NCI-H187 (cell line): ENCODE results near the gene CTSE.

ENCODE experiments used
- DNase-seq, 2 experiments: peaks; one replicate each; lab custom pipeline; 2025; lab: John Stamatoyannopoulos, UW

The CTSE gene

DNA sequence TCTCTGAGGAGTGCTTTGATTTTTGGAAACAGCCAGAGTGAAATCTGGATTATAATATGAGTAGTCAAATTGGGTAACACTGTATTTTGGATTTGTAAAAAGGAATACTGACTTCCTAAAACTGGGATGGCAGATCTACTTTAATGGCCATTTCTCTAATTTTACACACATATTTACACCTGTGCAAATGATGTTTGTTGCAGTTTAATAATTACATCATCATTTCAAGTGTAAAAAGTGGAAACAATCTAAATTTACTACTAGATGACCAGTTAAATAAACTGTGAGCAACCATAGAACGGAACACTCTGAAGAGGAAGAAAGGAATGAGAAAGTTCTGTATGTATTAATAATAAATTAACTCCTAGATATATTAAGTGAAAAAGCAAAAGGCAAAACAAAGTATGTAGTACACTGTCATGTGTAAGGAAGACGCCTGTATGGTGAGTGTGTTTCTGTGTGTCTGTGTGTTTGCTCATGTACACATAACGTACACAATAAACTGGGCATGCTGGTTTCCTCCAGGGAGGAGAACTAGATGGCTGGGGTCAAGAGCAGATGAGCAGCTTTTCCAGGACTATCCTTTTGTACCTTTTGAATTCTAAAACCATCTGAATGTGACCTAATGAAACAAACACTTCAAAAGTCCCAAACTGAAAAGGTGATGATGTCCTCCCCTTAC, 26.4 kb upstream of the CTSE start:
- no peak for DNase-seq

DNA sequence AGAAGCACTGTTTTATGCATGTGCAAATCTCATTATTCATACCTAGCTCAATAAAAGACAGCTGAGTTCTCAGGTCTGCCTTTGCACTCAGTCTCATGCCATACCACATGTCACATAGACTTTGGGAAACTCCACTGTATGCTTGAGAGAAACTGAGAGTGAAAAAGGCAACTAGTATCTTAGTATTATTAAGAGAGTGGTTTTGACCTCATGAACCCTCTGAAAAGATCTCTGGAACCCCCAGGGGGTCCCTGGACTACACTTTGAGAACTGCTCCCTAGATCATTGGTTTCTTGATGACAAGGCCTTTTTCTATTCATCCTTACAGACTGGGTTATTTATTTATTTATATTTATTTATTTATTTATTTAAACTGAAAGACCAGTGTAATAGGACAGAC, 25.6 kb upstream of the CTSE start:
- no peak for DNase-seq

DNA sequence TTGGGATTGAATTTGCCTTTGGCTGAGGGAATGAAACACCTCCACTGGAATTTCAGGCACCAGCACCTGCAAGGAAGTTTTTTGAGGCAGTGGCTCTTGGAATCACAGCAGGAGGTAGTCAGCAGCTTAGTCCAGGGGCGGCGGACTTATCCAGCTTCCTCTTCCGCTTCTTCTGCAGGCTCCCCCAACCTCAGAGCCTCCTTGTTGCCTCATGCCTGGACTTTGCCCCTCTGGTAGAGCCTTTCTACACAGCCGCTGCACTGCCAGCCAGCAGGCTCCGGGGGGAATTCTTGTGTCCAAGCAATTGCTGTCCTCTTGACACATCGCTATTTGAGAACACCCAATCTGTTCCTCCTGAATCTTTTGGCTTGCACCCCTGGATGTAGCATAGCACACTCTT, 24.9 kb upstream of the CTSE start:
- DNase-seq, result no peak

DNA sequence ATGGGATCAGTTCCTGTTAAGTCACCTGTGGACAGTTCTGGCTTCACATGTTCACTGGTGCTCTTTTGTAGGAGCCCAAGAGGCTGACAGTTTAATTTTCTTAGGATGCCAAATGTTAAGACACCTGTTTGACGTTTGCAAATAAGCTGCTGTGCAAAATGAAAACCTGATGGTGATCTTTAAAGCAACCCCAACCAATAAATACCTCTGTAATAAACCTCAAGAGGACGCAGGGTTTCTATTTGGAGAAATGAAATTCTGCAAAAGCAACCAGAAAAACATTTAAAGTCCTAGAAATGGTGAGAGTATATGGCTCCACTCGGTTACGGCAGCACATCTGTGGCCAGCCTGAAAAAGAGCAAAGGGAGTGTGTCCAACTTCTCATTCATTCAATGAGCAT, 23.6 kb upstream of the CTSE start:
- no peak for DNase-seq

DNA sequence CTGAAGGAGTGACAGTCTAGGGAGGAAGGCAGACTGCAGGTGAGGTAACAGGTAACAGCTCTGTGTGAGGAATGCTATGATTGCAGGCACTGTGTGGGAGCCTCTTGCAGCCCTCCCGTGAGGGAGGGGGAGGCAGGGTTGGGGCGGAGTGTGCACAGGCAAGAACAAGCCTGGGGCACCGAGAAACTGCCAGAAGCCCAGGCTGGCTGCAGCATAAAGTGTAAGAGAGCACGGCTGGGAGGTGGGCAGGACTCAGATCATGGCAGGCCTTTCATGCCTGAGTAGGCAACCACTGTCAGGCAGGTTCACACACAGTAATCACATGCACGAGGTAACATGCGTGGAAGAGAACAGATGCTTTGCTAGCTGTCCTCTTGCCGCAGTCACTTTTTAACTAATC, 17.9 kb upstream of the CTSE start:
- peak; percentile 40 to 75 for DNase-seq

DNA sequence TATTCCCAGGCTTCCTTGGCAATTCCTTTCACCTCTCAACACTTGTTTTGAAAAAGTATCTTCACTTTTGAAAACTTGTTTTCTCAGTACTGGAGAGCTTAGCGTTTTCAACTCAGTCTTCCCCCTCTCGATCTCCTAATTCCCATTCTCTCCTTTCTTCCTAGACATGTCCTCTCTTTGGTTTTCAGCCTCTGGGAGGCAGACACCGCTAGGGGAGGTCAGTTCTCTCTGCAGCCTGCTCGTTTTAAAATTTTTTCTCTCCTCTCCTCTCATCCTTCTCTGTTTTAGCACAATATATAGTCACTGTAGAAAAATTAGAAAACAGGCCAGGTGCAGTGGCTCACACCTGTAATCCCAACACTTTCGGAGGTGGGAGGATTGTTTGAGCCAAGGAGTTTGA, 16.6 kb upstream of the CTSE start:
- DNase-seq, result no peak

DNA sequence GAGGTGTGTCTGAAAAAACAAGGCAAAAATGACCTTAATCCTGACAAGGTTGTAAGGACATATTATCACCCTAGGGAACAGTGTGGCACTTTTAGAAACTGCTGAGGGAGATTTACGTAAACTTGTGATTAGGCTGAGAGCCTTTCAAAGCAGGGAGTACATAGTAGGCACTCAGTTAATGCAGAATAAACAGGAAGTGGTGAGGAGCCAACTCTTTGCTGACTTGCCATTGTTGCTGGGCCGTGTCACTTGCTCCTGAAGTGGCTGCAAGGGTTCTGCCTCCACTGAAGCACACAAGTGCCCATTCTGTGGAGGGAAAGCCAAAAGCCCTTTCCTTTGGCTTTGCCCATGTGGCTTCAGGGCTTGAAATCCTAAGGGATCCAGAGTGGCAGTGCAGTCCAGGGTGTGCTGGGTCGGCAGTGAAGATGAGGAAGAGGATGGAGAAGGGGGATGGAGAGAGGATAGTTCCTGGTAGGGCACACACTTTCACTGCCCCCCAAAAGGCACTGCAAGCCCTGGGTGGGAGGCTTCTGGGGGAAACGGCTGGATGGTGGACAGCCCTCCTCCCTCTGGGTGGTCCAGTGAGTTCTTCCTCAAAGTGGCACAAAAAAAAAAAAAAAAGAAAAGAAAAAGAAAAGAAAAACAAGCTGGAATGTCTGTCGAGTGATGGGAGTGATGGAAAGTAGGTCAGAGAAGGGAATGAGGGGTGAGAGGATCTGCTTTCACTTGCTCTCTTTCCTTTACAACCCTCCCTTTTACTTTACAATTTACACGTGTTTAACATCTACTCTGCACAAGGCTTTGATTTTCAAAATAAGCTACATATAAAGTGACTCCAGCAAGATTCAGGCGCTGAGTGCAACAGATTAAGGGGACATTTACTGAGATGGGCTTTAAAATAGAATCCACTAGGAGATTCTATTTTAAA, 15.6 kb upstream of the CTSE start:
- DNase-seq, result no peak

DNA sequence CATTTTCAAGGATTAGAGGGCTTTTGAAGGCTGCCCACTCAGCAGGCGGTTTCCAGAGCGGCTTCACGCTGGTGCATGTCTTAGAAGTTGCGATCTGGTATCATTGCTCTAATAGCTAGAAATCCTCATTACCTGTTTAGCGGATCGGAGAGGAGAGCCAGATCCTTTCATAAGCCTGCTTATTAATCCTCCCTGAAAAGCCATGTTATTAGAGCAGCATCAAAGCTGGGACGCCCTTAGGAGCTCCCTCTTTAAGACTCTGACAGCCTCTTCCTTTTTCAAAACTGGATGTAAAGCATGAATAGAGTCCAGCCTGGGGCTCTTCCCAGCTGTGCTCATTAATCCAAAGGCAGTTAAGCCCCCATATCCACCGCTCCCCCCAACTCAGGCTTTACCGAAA, 13.9 kb upstream of the CTSE start:
- DNase-seq, result no peak

DNA sequence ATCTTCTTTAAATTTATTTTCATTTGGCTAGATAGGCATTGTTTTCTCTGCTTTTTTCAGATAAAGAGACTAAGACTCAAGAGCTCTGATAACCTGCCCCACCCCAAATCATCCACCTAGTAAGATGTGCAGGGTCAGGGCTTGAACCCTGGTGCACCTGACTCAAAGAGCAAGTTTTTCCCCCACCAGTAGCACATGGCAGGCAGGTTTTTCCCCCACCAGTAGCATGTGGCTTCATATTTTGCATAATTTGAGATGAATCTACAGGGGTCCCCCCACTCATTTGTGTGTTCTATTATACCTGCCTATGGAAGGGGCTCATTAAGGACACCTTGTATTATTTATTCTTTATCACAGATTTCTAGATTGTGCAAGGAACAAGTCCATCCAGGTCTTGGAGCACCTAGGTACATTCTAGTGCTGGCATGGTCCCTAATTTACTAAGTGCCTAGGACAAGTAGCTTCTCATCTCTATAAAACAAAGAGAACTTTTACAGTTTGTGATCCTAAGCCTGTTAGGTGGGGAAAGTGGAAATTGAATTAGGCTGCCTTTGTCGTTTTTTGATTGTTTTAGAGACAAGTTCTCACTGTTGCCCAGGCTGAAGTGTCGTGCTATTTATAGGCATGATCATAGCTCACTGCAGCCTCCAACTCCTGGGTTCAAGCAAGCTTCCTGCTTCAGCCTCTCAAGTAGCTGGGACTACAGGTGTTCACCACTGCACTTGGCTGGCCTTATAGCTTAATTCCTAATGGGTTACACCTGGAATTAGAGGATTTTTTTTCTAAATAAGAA, 13.2 kb upstream of the CTSE start:
- no peak for DNase-seq

DNA sequence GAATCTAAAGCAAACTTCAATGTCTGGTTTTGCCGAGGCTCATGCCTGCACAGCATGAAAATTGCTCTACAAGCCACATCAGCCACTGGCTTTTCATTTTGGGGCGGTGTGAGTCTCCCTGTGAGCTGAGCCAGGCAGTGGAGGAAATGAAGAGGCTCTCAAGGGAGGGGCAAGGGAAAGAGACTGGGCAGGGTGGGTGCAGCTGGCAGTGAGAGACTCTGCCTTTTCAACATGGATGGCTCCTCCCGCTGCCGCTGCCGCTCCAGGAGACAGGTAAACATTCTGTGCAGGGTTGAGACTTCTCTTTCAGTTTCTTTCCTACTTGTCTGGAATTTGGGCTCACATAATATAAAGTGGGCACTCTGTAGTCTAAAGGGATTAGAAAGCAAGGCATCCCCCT, 11.3 kb upstream of the CTSE start:
- peak; percentile 60 to 63 for DNase-seq

DNA sequence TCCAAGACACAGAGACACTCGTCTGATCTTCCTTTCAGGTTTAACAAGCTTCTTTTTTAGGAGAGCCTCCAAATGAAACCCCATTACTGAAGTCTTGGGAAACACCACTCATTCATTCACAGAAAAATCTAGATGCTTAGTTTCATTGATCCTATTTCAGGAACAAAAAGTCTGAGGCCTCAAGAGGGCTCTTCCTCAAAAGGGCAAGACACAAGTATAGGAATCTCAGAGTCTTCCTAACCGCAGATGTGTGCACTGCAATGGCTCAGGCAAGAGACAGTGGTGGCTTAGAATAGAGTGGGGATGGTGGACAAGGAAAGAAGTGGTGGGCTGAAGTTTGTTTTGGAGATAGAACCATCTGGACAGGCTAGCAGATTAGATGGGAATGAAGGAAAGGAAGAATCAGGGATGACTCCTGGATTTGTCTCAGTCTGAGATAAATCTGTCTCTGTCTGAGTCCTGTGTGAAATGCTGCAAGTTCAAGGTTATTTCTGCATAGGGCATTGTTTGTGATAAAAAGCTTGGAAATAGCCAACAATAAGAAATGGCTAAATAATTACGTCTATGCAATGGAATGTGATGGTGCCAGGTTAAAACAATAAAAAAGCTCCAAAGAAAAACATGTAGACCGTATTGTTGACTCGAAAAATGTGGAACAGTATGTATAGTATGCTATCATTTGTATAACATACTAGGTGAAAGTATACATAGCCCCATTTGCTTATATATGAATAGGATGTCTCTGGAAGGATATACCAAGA, 8.9 kb upstream of the CTSE start:
- DNase-seq, result no peak

DNA sequence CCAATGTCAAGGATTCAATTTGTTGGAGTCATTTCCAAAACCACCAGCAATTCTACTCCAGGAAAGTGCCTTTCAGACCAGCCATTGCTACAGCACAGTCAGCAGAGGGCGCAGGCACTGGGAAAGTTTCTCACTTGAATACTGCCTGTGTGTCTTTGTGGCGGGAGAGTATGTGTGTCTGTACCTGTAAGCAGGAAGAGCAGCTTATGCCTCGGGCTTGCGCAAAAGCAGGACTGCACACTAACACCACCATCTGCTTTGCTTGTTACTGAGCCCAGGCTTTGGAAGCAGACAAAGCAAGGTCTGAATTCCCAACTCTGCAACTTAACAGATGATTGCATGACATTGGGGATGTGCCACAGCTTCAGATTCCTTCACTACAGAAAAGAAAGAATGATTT, 7.0 kb upstream of the CTSE start:
- DNase-seq, result peak; percentile 60 to 65

DNA sequence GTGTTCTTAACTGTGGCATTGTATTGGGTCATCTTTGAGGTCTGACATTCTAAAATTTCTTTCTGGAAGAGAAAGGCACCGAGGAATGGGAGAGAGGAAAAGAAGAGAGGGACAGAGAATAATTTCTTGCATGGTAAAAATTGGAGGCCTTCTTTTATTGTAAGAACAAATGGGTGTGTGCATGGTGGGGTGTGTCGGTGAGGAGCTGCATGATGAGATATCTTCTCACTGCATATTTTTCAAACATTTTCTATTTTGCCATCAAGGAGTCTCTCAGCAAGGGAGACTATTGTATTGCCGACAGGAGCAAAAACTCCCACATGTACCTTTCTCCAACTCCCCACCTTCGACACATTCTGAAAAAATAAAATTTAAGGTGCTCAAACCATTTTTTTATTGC, 6.5 kb upstream of the CTSE start:
- no peak for DNase-seq

DNA sequence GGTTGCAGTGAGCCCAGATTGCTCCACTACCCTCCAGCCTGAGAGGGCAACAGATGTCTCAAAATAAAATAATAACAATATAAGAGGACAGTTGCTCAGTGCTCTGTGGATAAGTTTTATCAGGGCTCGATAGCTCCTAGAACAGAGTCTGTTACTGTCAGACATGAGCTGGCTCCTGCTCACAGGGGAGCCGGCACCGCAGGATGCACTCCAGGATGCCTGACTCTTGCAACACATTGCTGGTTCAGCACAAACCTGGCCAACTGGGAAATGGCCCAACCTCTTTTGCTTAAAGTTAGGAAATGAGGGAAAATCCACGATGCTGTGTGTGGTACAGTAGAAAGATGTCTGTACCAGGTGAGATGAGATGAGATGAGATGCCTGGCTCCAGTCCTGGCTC, 5.8 kb upstream of the CTSE start:
- no peak for DNase-seq

DNA sequence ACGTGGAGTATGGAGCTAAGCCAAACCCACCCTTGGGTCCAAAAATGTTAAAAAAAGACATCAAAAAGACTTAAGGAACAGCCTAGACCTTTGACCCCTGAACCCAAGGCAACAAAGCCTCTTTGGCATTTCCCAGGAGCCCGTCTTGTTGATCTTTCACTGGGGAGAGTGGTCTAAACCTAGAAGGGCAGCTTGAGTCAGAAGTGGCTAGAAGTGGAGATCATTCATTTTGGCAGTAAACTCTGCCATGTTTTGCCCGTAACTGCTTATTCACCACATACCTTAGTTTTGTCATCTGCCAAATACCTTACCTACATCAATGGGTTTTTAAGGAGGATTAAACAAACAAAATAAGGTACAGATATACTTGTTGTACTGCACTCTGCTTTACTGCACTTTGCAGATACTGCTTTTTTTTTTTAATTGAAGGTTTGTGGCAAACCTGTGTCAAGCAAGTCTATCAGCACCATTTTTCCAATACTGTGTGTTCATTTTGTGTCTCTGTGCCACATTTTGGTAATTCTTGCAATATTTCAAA, 1.7 kb upstream of the CTSE start:
- DNase-seq, result no peak

DNA sequence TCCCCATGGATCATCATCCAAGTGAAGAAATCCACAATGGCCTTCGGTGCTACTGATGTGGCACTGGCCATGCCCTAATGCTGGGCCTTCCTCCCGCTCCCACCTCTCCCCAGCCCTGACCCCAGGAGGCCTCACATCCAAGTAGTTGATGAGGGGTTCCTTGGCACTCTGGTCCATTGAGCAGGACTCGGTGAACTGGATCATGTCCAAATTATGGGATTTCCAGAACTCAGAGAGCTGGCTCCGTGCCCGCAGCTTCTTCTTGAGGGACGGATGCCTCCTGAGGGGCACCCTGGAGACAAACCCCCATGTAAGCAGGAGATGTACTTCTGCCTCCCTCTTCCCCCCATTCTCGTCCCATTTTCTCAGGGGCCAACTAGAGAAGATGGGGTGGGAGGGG, 929 bp downstream of the CTSE start:
- DNase-seq, result no peak

DNA sequence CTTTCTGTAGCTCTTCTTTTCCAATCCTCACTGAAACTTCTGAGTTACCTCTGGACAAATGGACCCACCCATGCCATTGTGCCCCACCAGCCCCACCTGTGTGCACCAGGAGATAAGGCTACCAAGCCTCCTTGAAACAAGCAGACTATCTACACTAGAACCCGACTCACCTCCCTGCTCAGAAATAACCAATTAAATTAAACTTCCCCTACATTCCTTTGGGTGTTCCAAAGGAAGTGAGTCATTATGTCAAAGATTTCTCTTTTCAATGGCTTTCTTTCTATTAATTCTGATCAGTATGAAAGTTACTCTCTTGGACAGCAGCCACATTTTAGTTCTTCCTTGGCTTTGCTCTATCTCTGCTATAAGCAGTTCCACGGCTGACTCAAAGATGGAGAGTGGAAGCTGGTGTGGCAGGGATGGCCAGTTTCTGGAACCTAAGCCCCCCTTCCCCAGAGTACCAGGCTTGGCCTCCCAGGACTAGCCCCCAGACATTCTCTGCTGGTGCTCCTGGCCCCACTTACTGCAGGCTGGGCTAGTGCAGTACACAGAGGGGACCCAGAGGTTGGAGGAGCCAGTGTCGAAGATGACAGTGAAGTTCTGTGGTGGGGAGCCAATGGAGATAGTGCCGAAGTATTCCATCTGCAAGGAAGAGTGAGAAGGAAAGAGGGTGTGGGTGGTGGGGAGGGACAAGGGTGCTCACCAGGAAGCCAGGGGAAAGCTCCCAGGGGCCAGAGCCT, 1.9 kb downstream of the CTSE start:
- DNase-seq, result no peak

DNA sequence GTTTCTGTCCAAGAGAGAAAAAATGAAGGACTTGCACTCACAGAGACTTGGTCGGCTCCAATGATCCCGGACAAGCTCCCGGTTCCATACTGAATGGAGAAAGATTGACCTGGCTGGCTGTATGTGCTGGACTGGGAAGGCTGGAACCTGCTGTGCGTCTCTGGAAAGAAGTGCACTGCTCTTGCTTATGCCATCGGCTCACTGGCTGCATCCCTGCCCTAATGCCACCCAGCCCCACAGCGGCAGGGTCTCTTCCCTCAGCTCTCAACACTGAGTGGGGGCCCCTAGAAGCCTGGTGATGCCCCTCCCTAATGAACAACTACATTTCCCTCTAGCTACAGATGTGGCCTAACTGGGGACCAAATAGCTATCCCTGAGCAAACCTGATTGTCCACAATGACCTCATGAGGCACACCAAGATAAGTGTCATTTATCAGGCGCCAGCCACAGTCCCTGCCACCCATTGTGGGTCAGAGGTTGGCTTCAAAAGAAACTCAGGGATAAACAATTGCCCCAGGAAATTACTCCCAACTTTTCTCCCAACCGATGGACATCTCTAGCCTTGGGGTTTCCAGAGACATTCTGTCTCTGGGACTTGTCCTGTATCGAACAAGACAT, 2.6 kb downstream of the CTSE start:
- DNase-seq, result no peak

DNA sequence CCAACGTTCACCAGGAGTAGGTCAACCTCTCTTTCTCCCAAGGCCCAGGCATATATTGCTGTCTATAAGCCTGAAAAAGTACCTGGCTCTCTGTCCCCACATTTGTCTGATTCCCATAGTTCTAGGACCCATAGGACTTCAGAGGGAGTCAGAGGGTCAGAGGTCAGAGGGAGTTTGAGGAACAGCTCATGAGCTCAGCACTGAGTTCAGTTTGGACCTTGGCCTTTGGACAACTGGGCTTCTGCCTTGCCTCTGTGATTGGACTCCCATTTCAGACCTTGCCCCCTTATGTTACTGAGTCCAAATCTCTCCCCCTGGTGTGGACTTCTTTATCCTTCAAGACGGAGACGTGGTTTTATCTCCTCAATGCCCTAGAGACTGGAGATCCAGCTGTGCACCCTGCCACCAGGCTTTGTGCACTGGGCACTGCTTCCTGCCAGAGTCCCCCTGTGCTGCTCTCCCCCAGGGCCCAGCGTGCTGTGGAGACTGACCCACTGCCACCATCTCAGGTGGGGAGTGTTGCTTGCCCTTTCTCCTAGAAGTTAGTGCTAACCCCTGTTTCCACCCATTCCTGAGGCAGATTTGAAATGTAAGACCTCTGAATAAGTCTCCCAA, 3.2 kb downstream of the CTSE start:
- DNase-seq, result no peak

DNA sequence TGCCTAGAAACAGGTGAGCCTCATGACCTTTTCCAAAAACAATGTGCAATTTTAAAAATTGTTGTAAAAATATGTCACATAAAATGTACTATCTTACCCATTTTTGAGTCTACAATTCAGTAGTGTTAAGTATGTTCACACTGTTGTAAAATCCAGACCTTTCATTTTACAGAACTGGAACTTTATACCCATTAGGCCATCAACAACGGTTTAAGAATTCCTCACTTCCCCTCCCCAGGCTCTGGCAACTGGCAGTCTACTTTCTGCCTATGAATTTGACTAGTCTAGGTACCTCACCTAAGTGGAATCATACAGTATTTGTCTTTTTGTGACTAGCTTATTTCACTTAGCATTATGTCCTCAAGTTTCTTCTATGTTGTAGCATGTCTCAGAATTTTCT, 8.6 kb downstream of the CTSE start:
- no peak for DNase-seq
